Lower leg skin (tissue), 4 donors: ENCODE measurements around the gene MAN2A2. TPM values are rescaled to one million over a fixed set of nuclear protein-coding genes. Genes with fewer than 3 reads are reported as not detected.

Experiments
- DNase-seq, 2 donors: peaks; one replicate each; pipeline ENCODE4 v3.0.0-alpha.2; 2019; ENCODE audit warnings: low spot score in 2 of 2
- H3K4me3 ChIP-seq: fragments of 200-600 bp; sonication (generic); 2 replicates; pipeline ENCODE4 v1.5.1; 2017; ENCODE audit warnings: mild to moderate bottlenecking, low read depth; ENCODE audit not compliant: poor library complexity, severe bottlenecking
- POLR2A ChIP-seq, 2 donors: fragments of 450-650 bp; IDR thresholded peaks; one replicate each; pipeline ENCODE4 v1.6.1; 2016 to 2017; ENCODE audit warnings: antibody characterized with exemption in 2 of 2, mild to moderate bottlenecking in 1 of 2, moderate library complexity in 1 of 2
- WGBS, 2 donors: methylation state at CpG; one replicate each; pipeline ENCODE4 v1.1.5; 2018; 5-methylcytosine and 5-hydroxymethylcytosine counted together
- intact Hi-C: fragments of 100-400 bp; cut with DNase I; formaldehyde crosslinking; loops from one replicate; pipeline ENCODE4 v1.15.0; 2023; ENCODE audit warnings: low total_unique reads
- total RNA-seq, 4 donors: library from RNA; depleted of rRNA; stranded (reverse); fragments of >200 nt; gene quantifications; one replicate each; pipeline ENCODE4 v1.1.0, GENCODE V29; 2016
- TF ChIP-seq, protein P1 (sequence below), 3 donors: fragments of 450-650 bp; IDR thresholded peaks; one replicate each; pipeline ENCODE4 v1.5.1; 2016; ENCODE audit warnings: antibody characterized with exemption in 3 of 3, mild to moderate bottlenecking in 3 of 3, moderate library complexity in 2 of 3

Gene MAN2A2
- total RNA-seq, 4 donors from 2014 or later: 21.8 to 43.5 (median 27.4) TPM

DNA sequence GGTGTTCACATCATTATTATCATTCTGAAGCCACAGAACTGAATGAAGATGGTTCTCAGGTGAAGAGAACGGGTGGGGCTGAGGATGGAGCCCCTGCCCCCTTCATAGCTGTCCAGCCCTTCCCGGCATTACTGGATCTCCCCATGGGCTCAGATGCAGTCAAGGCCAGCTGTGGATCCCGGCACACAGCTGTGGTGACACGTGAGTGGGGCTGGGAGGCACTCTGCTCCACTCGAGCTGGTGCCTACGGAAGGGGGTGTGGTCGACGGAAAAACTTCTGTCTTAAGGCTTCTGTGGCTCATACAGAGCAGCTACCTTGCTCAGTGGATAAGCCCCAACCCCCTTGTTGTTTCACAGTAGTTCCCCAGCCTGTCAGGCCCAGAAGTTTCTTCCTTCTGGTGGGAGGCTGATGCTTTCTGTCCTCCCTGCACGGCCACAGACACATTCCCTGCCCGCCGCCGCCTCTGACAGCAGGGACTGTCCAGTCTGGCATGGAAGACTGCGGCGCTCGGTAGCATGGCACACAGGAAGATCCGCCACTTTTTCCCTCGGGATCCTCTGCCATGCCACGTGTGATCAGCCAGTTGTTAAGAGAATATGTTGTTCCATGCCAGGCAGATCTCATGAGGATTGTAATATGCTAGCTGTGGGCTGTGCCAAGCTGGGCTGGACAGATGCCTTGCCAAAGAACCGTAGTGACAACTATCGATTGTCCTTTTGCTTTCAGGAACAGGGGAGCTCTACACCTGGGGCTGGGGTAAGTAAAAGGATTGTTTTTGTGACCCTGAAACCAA is 57.4 kb downstream of the MAN2A2 start:
- no peak for DNase-seq
- TF ChIP-seq POLR2A (IDR thresholded peaks at IDR 0.05): no peak
- intact Hi-C loops: no loop called here
- no peak overlapping the region for H3K4me3 ChIP-seq
- WGBS, 2 donors: 58% methylated on average over 18 to 20 of the region's 20 CpGs

DNA sequence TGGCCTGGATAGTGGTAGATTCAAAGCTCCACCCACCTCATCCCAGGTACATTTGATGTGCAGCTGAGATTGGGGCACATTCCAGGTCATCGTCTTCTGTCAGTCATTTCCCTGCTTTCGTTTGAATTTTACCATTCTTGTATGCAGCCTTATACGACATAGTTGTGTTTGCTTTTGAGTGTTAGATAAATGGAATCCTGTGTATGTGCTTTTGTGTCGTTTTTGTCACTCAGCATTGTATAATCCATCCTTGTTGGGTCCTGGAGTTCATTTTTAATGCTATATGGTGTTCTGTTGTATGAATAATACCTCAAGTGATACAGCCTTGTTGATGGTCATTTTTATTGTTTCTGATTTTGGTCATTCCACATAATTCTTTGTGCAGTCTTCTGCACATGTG is 58.9 kb downstream of the MAN2A2 start:
- intact Hi-C loops: no loop called here
- TF ChIP-seq, protein P1, sequence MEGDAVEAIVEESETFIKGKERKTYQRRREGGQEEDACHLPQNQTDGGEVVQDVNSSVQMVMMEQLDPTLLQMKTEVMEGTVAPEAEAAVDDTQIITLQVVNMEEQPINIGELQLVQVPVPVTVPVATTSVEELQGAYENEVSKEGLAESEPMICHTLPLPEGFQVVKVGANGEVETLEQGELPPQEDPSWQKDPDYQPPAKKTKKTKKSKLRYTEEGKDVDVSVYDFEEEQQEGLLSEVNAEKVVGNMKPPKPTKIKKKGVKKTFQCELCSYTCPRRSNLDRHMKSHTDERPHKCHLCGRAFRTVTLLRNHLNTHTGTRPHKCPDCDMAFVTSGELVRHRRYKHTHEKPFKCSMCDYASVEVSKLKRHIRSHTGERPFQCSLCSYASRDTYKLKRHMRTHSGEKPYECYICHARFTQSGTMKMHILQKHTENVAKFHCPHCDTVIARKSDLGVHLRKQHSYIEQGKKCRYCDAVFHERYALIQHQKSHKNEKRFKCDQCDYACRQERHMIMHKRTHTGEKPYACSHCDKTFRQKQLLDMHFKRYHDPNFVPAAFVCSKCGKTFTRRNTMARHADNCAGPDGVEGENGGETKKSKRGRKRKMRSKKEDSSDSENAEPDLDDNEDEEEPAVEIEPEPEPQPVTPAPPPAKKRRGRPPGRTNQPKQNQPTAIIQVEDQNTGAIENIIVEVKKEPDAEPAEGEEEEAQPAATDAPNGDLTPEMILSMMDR (IDR thresholded peaks at IDR 0.05): no peak
- no peak for TF ChIP-seq POLR2A (IDR thresholded peaks at IDR 0.05)
- no peak overlapping the region for H3K4me3 ChIP-seq
- WGBS, 2 donors: 87 to 88% methylated on average over 4 of the region's 4 CpGs
- DNase-seq: no peak

DNA sequence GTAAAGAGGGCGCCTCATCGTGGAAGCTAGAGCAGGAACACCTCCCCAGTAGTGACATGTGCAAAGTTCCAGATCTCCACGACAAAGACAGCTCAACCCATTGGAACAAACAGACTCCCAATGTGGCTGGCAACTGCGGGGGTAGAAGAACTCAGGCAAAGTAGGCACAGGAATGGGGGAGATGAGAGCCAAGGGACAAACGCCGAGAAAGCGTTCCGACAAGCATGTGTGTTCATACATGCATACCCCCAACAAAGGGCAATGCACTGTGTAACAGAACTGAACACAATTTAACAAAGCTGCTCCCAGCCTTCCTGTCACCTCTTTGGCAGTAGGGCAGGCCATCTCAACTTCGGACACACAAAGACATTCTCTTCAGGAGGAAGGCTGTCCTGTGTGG is 63.2 kb downstream of the MAN2A2 start:
- DNase-seq: no peak
- intact Hi-C loops: no loop called here
- WGBS, 2 donors: 64 to 67% methylated on average over 9 of the region's 9 CpGs
- no peak overlapping the region for H3K4me3 ChIP-seq
- TF ChIP-seq, protein P1 (IDR thresholded peaks at IDR 0.05): no peak
- TF ChIP-seq POLR2A (IDR thresholded peaks at IDR 0.05): no peak

DNA sequence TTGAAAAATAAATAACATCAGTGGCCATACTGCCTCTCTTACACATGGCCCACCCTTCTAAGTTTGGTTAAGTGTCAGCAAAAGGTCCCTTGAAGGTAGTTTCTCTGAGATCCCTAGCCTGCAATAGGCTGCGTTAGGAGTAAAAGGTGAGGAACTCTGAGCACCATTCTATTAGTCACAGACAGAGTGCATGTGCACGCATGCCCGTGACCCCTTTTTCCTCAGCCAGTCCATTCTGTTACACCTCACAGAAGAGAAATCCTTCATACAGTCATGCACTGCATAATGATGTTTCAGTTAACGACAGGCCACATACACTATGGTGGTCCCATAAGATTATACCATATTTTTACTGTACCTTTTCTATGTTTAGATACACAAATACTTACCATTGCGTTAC is 64.1 kb downstream of the MAN2A2 start:
- intact Hi-C loops: no loop called here
- TF ChIP-seq, protein P1 (IDR thresholded peaks at IDR 0.05): no peak
- no peak for TF ChIP-seq POLR2A (IDR thresholded peaks at IDR 0.05)
- H3K4me3 ChIP-seq: no peak overlapping the region
- 59 to 63% methylated on average over 5 of the region's 5 CpGs for WGBS, 2 donors
- DNase-seq: no peak

DNA sequence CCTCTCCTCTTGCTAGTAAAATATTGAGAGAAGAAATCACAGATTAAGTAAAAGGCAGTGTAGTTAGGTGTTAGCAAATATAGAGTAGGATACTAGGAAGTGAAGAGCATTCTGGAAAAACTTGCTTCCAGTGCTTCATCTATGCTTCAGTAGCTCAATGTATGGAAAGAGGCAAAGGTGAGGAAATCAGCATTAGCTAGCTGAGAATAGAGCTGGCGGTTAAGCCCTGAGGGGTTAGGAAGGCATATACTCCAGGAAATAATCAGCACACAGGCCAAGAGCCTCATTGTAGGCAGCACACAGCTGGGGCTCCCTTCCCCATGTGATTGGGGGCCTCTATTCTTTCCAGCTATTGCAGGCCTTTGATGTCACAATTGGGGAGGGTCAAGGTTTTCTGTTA is 65.3 kb downstream of the MAN2A2 start:
- intact Hi-C loops: no loop called here
- 74% methylated on average over 1 of the region's 1 CpG for WGBS, 2 donors
- H3K4me3 ChIP-seq: no peak overlapping the region

DNA sequence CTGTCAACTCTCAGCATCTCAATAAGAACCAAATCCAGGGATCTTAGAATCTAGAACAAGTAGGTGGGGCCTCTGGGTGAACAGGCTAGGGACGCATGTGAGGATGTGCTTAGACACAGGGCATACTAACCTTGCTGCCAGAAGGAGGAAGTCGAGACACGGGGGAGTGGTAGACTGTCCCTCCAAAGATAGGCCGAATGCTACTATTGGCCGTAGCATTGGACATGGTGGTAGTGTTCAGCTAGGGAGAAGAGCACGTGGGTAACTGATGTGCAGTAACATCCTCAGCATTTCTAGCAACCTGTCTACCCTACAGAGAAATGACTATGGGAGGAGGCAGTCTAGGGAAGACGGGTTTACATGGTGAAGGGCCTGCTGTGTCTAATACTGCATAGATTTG is 67.2 kb downstream of the MAN2A2 start:
- intact Hi-C loops: no loop called here
- DNase-seq: no peak
- 94 to 95% methylated on average over 7 of the region's 7 CpGs for WGBS, 2 donors
- H3K4me3 ChIP-seq: no peak overlapping the region
- no peak for TF ChIP-seq POLR2A (IDR thresholded peaks at IDR 0.05)
- TF ChIP-seq, protein P1 (IDR thresholded peaks at IDR 0.05): no peak

More for the DNA sequence above, 65.3 kb downstream of the MAN2A2 start:
- DNase-seq: no peak
- TF ChIP-seq, protein P1 (IDR thresholded peaks at IDR 0.05): no peak
- TF ChIP-seq POLR2A (IDR thresholded peaks at IDR 0.05): no peak
